ENCODE data around the gene ZC4H2.

DNA sequence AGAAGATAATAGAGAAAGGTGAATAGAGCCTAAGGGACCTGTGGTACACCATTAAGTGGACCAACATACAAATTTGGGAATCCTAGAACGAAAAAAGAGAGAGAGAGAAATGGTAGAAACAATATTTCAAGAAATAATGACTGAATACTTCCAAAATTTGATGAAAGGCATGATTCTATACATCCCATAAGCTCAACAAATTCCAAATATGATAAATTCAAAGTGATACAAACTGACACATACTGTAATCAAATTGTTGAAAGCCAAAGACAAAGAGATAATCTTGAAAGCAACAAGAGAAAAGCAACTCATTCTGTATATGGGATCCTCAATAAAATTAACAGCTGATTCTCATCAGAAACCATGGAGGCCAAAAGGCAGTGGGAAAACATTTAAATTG is 20.6 kb upstream of the ZC4H2 start:
- TF ChIP-seq POLR2A (IDR thresholded peaks at IDR 0.05) (no peak), EP300 (IDR thresholded peaks at IDR 0.05) (no peak)
- TF ChIP-seq, protein P1, sequence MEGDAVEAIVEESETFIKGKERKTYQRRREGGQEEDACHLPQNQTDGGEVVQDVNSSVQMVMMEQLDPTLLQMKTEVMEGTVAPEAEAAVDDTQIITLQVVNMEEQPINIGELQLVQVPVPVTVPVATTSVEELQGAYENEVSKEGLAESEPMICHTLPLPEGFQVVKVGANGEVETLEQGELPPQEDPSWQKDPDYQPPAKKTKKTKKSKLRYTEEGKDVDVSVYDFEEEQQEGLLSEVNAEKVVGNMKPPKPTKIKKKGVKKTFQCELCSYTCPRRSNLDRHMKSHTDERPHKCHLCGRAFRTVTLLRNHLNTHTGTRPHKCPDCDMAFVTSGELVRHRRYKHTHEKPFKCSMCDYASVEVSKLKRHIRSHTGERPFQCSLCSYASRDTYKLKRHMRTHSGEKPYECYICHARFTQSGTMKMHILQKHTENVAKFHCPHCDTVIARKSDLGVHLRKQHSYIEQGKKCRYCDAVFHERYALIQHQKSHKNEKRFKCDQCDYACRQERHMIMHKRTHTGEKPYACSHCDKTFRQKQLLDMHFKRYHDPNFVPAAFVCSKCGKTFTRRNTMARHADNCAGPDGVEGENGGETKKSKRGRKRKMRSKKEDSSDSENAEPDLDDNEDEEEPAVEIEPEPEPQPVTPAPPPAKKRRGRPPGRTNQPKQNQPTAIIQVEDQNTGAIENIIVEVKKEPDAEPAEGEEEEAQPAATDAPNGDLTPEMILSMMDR (IDR thresholded peaks at IDR 0.05) = no peak
